HG03045 (cell line): ENCODE data around the gene EID1.
"Not testable (repeated sequence)": the region's sequence is repeated elsewhere in the genome, so short reads cannot be mapped to it uniquely, and the experiment has no call there.

Experiments used
- ATAC-seq: cut with Tn5 transposase; IDR thresholded peaks from one replicate; pipeline ENCODE4 v1.9.1; 2021; ENCODE audit warnings: mild to moderate bottlenecking, moderate library complexity; ENCODE audit not compliant: unreplicated experiment

Gene EID1, protein sequence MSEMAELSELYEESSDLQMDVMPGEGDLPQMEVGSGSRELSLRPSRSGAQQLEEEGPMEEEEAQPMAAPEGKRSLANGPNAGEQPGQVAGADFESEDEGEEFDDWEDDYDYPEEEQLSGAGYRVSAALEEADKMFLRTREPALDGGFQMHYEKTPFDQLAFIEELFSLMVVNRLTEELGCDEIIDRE

DNA sequence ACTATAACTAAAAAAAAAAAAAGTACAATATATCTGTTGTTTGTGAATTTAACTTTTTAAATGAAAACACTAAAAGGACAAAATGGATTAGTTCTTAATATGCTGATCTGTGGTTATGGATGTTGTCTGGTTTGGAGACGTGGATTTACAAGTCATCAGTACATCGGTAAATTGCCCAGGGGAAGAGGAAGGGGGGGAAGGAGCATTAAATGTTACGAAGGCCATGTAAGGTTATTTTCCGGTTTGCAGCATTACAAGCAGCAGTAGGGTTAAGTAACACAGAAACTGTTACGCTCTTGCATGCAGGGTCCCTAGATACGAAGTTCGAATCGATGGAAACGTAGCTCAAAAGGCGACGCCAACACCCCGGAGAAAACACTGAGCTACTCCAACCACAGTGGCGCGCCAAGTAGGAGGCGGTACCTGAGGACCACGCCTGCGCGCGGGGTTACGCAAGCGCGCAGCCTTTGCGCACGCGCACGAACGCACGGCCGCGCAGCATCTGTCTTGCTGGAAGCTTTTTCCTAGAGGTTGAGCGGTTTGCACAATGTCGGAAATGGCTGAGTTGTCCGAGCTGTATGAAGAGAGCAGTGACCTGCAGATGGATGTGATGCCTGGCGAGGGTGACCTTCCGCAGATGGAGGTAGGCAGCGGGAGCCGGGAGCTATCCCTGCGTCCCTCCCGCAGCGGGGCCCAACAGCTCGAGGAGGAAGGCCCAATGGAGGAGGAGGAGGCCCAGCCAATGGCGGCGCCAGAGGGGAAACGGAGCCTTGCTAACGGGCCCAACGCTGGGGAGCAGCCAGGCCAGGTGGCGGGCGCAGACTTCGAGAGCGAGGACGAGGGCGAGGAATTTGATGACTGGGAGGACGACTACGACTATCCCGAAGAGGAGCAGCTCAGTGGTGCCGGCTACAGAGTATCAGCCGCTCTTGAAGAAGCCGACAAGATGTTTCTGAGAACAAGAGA lies at the start of gene EID1:
TSS of gene EID1 (plus strand) at position 505 of the 966 bp plus-strand sequence. CDS start at position 548, 43 bp downstream.
- ATAC-seq, result peak; percentile 97

DNA sequence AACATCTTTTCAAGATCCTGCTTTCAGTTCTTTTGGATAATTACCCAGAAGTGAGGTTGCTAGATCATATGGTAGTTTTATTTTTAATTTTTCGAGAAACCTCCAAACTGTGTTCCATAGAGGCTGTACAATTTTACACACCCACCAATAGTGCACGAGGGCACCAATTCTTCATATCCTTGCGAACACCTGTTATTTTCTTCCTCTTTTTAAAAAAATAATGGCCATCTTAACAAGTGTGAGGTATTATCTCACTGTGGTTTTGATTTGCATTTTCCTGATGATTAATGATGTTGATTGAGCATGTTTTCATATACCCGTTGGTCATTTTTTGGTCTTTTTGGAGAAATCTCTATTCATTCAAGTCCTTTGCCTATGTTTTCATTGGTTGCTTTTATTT lies 49.5 kb upstream of the EID1 start:
- no peak for ATAC-seq

DNA sequence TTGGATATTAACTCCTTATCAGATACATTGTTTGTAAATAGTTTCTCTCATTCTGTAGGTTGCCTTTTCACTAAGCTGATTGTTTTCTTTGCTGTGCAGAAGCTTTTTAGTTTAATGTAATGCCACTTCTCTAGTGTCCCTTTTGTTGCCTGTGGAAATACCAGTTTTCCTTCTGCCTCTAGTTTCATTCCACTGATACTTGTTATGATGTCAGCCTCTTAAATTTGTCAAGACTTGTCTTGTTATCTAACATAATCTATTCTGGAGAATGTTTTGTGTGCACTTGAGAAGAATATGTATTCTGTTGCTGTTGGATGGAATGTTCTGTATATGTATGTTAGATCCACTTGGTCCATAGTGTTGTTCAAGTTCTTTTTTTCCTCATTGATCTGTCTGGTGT lies 49.0 kb upstream of the EID1 start:
- no peak for ATAC-seq

DNA sequence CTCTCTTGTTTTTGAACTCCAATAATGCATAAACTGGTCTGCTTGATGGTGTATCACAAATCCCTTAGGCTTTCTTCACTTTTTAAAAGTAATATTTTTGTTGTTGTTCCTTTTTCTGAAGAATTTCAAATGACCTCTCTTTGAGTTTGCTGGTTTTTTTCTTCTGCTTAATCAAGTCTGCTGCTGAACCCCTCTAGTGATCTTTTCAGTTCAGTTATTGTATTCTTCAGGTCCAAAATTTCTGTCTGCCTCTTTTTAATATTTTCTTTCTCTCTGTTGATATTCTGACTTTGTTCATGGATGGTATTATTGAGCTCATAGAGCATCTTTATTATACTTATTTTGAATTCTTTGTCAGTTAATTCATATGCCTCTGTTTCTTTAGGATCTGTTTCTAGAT lies 45.3 kb upstream of the EID1 start:
- no peak for ATAC-seq

DNA sequence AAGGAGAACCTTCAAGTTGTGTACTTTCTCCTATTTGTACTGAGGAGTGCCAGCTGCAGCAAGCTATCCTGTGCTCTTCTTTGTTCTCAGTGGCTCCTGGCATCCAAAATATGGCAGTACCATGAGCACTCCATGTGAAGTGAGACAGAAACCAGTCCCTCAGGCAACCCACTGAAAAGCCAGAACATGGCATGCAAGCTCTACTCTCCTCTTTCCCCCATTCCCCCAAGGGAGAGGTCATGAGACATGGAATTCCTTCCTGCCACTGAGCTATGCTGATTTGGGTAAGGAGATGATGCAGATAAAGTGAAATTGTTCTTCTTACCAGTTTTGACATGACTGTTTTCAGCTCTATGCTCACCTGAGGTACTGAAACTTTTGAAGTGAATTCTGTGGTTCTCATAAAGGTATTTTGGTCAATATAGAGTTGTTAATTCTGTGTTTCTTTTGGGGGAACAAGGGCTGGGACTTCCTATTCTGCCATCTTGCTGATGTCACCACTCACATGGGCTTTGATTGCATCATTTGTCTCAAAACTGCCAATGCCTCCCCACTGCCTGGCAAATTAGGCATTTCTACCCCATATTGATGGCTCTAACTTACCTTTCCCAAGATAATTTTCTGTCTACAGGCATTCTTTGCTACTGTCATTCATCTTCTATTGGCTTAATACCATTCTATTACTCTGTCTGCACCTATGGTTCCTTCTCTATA lies 44.3 kb upstream of the EID1 start:
- ATAC-seq, result no peak

DNA sequence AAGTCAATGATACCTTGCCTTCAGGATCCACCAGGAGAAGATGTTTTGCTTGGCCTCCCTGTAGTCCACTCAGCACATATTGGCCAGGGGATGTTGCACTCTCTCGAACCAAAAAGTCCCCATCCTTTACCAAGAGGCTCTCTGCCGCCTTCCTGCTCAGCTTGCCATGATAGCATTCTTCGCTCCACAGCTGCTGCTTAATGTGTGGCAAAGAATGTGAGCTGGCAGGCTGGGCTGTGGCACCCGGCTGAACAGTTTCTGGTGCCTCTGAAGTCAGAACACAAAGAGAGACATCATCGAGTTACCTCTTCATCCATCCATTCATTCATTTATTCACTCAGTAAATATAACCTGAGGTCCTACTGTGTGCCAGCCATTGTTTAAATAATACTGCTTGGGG lies 43.2 kb upstream of the EID1 start:
- ATAC-seq, result no peak

DNA sequence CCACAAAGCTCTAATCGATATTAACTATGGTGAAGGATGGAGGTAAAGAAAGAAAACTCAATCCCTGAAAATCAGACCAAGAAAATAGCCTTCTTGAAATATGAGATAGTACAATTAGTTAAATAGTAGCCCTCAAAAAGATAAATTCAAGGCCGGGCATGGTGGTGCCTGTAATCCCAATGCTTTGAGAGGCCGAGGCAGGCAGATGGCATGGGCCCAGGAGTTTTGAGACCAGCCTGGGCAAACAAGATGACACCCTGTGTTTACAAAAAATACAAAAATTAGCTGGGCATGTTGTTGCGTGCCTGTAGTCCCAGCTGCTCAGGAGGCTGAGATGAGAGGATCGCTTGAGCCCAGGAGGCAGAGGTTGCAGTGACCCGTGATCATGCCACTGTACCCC lies 35.4 kb upstream of the EID1 start:
- ATAC-seq, result no peak

DNA sequence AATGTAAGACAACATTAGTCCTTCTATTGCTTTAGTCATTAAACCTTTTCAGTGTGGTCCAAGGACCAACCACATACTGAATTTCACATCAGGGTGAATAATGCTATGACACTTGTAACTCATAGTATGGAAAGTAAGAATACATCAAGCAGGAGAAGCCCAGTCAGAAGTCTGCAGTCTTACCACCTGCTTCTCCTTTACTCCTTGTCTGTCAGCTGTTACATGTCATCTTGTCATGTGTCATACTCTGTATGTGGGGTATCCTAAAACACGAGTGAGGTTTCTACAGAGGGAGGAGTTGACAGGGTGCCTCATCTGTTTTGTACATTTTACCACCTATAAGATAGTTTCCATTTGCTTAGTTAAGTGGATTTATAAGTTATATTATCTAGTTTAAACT lies 32.8 kb upstream of the EID1 start:
- ATAC-seq, result no peak

DNA sequence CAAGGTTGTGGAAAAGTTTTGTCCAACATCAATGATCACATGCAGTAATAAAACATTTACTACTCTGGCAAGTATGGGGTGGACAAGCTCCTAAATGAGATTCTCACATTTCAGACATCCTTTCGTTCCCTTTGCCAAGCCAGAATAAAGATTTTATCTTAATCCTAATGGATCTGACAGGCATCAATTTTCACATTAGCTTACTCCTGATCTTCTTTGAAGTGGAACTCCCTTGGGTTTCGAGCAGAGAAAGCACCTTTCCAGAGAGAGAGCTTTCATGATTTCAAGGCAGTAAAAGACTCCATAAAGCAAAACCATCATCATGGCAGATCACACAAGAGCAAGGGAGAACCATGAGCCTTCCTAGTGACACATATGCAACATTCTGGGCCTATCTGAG lies 27.3 kb upstream of the EID1 start:
- no peak for ATAC-seq

DNA sequence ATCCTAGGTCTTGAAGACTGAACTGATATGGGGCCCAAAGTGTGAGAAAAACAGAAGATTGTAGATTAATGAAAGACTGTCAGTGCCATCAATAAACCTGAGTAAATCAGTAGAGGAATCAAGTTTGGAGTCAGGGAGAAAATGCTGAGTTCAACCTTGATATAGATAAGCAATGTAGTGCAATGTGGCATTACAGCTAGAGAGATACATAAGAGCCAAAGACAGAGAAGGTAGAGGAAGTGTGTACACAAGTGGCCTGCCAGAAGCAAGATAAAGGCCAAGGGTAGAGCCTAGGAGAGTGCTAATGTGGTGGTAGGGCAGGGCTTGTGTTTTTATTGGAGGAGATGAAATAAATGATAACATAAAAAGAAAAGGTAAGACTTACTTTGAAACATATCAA lies 26.0 kb upstream of the EID1 start:
- ATAC-seq, result no peak

DNA sequence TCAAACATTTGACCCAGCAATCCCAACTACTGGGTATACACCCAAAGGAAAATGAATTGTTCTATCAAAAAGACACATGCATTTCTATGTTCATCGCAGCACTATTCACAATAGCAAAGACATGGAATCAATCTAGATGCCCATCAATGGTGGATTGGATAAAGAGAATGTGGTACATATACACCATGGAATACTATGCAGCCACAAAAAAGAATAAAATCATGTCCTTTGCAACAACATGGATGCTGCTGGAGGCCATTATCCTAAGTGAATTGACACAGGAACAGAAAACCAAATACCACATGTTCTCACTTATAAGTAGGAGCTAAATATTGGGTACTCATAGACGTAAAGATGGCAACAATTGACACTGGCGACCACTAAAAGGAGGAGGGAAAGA lies 23.5 kb upstream of the EID1 start:
- ATAC-seq, result not testable (repeated sequence)

DNA sequence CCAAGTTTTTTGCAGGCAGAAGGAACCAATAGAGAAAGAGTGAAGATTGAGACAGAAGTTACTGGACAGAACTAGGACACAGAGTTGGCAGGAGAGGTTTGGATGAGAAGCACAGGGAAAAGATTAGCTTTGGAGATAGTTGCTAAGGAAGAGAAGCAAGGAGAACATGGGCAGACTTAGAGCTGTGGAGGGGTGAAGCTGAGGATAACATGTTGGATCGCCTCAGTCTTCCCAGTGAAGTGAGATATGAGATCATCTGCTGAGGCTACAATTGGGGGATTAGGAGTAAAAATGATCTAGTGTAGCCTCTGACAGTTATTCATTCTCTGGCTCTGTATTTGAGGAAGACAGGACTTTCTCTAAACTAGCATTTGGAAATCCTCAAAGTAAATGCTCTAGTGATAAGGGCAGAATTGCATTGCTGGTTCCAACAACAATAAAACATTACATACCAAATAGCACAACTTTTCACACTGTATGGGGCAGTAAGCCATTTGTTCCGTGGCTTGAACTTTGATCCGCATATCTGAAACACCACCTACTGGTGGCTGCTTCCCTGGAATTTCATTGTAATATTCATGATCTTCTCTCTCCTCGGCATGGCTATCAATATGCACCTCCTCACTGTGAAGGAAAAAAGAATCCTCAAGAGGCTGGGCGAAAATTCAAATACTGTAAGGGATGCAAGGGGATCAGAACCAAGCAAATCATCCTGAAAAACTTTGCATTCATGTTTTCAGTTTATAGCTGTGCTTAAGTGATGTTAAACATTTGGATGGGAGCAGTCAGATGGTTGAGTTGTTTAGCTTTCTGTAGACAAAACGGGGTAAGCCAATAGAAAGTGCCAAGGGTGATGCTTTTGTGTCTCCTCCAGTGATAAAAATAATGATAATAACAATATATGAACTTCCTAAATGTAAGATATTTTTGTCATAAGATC lies 22.2 kb upstream of the EID1 start:
- no peak for ATAC-seq

DNA sequence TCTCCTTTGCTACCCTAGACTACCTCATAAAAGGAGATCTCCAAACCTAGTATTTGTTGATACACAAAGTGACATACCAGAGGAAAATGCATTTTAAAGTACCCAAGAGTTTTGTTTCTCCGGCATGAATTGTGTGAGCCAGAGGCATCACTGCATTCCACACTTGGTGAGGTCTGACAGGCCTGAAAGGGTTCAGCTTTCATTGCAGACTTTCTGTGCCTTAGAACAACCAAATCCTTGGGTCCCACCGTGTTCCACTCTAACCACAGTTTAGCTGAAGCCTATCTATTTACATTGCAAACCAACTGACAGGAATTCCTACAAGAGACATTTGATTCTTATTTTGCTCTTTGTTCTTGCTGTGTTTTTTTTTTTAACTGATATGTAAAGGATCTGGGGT lies 21.0 kb upstream of the EID1 start:
- ATAC-seq, result no peak

DNA sequence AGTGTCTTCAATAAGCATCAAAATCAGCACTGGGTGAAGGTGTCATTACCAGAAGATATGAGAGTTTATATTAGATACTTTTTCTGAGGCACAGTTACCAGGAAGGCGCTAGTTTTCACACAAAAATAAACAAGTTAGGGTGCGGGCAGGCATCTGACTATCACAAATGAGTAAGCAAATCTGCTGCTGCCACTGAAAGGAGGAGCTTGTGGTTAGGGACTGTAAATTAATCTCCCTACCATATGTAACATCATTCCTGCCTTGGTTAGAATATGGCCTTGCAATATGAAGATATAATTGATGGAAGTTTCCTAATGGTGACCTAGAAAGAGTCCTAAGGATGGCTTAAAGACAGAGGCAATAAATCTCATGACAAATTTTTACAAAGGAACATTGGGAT lies 19.5 kb upstream of the EID1 start:
- no peak for ATAC-seq

DNA sequence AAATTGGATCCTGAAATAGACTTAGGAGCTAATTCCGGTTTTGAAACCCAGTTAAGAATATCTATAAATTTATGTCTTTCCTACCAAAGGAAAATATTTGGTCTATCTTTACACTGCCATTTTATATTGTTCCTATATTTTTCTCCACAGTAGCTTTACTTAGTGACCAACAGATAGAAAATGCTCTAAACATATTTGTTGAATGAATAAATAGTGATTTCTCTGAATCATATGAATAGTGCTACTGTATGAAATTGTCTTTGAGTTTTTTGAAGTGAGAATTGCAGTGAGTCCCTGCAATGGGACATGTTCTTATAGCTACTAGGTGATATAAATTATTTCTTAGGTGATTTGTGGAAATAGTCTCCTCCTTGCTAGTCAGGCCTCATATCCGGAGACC lies 18.5 kb upstream of the EID1 start:
- no peak for ATAC-seq

DNA sequence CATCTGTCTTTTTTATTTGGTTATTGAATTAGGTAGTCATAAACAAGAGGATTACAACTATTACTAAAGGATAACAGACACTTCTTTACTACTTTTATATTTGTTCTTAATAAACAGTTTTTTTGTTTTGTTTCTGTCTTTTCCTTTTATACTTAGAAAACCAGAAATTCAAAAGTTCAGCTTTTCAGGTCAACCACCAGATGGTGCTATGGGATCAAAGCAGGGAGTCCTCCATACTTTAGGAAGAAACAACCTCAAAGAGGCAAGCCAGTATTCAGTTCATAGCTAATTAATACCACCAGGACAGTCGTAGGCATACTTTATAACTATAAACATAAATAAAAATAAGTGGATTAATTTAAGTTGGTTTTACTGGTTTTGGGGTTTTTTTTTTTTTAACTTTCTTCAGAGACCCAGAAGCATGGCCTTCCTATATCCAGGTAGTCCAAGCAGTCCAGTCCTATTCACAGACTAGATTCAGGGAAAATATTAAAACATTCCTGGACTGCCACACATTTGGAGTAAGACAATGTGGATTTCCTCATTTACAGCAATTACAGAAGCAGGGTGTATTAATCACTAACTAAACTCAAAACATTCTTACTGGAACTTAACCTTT lies 16.0 kb upstream of the EID1 start:
- no peak for ATAC-seq

DNA sequence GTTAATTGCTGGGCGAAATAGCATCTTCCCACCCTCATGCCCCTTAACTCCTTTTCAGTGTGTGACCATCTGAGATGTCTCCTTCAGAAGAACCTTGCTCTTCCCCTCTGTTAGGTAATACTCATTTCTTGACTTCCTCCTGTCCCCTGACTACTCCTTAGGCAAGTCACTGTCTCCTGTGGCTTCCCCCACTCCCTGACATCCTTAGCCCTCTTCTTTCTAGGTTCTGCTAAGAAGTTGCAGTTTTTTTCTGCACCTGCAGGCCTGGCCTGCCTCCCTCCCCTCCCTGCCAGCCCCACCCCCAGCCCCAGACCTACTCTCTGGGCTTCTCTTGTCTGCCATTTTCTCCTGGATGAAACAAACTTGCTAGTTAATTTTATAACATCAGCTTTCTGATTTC lies 15.2 kb upstream of the EID1 start:
- no peak for ATAC-seq

DNA sequence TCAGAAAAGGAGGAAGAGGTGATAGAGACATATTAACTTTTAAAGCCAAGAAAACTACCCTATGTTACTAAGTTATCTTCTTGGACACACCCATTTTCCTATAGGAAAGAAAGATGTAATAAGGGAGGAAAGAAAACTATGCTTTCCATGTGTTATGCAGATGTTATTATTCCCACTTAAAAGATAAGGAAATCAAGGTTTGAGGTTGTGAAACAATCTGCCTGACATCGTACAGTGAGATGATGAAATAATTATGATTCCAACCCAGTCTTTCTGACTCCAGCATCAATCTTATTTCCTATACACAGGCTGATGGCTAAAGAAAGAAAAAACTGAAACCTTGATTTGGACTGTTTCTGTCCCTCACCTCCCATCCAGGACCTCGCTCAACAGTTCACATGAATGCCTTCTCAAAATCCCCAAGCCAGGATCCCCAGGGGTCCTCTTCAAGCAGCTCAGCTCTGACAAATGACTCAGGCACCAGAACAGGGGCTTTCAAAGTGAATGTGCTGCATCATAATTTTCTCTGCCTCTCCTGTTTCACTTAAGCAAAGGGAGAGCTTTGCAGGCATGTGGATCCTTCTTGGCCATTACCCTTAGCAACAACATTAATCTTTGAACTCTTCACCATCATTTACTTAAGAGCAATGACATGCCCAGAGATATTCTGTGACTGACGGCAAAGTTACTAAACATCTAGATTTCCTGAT lies 12.4 kb upstream of the EID1 start:
- ATAC-seq, result no peak

DNA sequence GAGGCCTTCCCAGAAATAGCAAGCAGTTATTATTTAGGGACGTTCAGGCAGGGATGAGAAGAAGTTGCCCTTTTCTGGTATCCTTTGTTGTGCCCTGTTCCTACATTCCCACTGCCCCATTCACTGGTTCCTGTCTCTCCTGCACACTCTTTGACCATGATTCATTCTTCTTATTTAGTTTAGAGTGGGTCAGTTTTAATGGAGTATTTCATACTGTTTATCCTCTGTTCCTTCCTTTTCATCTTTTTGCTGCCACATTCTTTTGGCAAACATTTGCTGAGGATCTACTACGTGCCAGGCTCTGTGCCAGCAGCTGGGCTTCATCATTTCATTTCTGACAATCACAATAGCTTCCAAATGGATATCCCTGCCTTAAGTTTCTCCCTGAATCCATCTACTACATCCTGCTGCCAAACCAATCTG lies 11.8 kb upstream of the EID1 start:
- ATAC-seq, result no peak

DNA sequence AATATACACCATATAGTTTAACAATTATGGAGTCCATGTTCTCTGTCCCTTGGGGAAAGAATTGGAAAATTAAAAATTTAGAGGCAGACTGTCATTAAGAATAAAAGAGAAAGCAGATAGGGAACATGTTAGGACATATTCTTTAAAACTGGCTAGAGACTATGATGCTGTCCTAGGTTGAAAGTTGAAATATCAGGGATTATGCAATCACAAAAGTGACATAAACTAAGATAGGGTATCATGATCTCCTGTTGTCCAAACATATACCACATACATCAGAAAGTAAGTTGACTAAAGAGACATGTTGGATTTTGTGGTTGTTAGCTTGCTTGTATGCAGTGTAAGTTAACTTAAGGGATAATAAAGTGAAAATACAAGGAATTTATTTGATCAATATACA lies 9.9 kb upstream of the EID1 start:
- ATAC-seq, result no peak
